Measurements from ENCODE around the gene CD209.

The CD209 gene

DNA sequence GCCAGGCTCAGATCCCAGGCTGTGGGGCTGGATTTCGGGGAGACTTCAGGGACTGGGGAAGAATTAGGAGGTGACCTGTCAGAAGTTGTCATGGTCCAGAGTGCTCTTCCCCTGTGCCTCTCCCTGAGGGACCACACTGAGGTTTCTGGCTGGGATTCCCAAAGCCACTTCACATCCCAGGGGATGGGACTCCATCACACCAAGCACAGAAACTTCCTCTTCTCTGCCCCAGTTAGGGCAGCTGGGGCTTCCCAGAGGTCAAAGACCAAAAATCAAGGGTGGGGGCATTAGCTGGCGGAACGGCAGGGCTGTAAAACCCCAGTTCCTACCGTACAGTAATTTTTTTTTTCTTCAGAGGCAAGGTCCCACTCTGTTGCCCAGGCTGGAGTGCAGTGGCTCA lies 52.8 kb downstream of the CD209 start:
- Histone ChIP-seq H2AFZ (ENCODE audit: low read depth, low read length) (no peak overlapping the region), H3K36me3 (ENCODE audit: insufficient read depth, low read length) (no peaks in the 10 kb centered on the region), H3K4me1 (ENCODE audit: insufficient read depth, low read length) (no peaks in the 10 kb centered on the region), H3K4me3 (ENCODE audit: low read depth in 1 of 2, low read length in 2 of 2) (no peak overlapping the region), H3K79me2 (ENCODE audit: insufficient read depth, low read length) (no peaks in the 10 kb centered on the region), H3K4me2 (ENCODE audit: insufficient read depth, low read length) (no peak overlapping the region), H3K27ac (ENCODE audit: low read length) (no peak overlapping the region), H3K27me3 (ENCODE audit: insufficient read depth, low read length, poor library complexity) (no peaks in the 10 kb centered on the region), H4K20me1 (ENCODE audit: insufficient read depth, low read length) (no peaks in the 10 kb centered on the region), H3K9ac (ENCODE audit: low read depth, low read length) (no peak overlapping the region), H3K9me3 (ENCODE audit: insufficient read depth, low read length, severe bottlenecking) (no peaks in the 10 kb centered on the region)
- ATAC-seq (ENCODE audit: insufficient read depth, low read depth) = no peak
- no peak for DNase-seq
- TF ChIP-seq, protein P1, sequence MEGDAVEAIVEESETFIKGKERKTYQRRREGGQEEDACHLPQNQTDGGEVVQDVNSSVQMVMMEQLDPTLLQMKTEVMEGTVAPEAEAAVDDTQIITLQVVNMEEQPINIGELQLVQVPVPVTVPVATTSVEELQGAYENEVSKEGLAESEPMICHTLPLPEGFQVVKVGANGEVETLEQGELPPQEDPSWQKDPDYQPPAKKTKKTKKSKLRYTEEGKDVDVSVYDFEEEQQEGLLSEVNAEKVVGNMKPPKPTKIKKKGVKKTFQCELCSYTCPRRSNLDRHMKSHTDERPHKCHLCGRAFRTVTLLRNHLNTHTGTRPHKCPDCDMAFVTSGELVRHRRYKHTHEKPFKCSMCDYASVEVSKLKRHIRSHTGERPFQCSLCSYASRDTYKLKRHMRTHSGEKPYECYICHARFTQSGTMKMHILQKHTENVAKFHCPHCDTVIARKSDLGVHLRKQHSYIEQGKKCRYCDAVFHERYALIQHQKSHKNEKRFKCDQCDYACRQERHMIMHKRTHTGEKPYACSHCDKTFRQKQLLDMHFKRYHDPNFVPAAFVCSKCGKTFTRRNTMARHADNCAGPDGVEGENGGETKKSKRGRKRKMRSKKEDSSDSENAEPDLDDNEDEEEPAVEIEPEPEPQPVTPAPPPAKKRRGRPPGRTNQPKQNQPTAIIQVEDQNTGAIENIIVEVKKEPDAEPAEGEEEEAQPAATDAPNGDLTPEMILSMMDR (IDR thresholded peaks at IDR 0.05; ENCODE audit: borderline replicate concordance, extremely low read depth, low read length, poor library complexity, severe bottlenecking) = no peak
- TF ChIP-seq EZH2 (IDR thresholded peaks at IDR 0.05; ENCODE audit: borderline replicate concordance, low read depth, low read length, severe bottlenecking) = no peak

DNA sequence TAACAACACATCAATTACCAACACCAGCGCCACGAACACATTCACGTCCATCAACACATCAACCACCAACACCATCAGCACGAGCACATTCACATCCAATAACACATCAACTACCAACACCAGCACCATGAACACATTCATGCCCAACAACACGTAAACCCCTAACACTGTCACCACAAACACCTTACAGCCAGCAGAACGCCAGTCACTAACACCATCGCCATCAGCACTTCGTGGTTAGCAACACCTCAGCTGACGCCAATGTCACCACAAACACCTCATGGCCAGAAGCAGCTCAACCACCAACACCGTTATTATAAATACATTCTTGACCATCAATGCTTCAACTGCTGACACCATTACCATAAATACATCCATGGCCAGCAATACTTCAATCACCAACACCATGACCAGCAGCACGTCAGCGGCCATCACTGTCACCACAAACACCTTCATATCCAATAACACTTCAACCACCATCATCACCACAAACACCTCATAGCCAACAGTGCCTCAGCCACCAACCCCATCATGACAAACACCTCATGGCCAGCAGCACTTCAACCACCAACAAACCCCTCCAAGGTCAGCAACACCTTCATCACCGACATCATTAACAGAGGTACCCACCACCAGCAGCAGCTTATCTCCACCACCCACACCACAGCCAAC lies 54.8 kb downstream of the CD209 start:
- no peak overlapping the region for H2AFZ ChIP-seq (ENCODE audit: low read depth, low read length)
- no peak overlapping the region for H3K4me2 ChIP-seq (ENCODE audit: insufficient read depth, low read length)
- H4K20me1 ChIP-seq (ENCODE audit: insufficient read depth, low read length) = no peaks in the 10 kb centered on the region
- H3K27ac ChIP-seq (ENCODE audit: low read length) = no peak overlapping the region
- H3K36me3 ChIP-seq (ENCODE audit: insufficient read depth, low read length) = no peaks in the 10 kb centered on the region
- no peak for DNase-seq
- H3K4me1 ChIP-seq (ENCODE audit: insufficient read depth, low read length) = no peaks in the 10 kb centered on the region
- no peaks in the 10 kb centered on the region for H3K79me2 ChIP-seq (ENCODE audit: insufficient read depth, low read length)
- H3K9ac ChIP-seq (ENCODE audit: low read depth, low read length) = no peak overlapping the region
- TF ChIP-seq, protein P1 (IDR thresholded peaks at IDR 0.05; ENCODE audit: borderline replicate concordance, extremely low read depth, low read length, poor library complexity, severe bottlenecking) = no peak
- no peak for TF ChIP-seq EZH2 (IDR thresholded peaks at IDR 0.05; ENCODE audit: borderline replicate concordance, low read depth, low read length, severe bottlenecking)
- H3K9me3 ChIP-seq (ENCODE audit: insufficient read depth, low read length, severe bottlenecking) = no peaks in the 10 kb centered on the region
- H3K27me3 ChIP-seq (ENCODE audit: insufficient read depth, low read length, poor library complexity) = no peaks in the 10 kb centered on the region
- ATAC-seq (ENCODE audit: insufficient read depth, low read depth) = no peak
- H3K4me3 ChIP-seq (ENCODE audit: low read depth in 1 of 2, low read length in 2 of 2) = no peak overlapping the region

DNA sequence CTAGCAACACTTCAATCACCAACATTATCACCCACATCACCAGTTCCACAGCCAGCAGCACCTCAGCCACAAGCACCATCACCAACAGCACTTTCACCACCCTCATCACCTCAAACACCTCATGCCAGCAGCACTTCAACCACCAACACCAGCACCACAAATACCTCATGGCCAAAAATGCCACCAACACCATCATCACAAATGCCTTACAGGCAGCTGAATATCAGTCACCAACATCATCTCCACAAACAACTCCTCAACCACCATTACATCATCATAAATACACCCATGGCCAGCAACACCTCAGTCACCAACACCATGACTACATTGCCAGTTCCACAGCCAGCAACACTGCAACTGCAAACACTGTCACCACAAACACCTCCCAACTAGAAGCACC lies 55.8 kb downstream of the CD209 start:
- DNase-seq (no peak), ATAC-seq (ENCODE audit: insufficient read depth, low read depth) (no peak)
- no peak for TF ChIP-seq EZH2 (IDR thresholded peaks at IDR 0.05; ENCODE audit: borderline replicate concordance, low read depth, low read length, severe bottlenecking)
- TF ChIP-seq, protein P1 (IDR thresholded peaks at IDR 0.05; ENCODE audit: borderline replicate concordance, extremely low read depth, low read length, poor library complexity, severe bottlenecking) = no peak
- H3K27ac ChIP-seq (ENCODE audit: low read length) = no peak overlapping the region
- H3K9me3 ChIP-seq (ENCODE audit: insufficient read depth, low read length, severe bottlenecking) = no peaks in the 10 kb centered on the region
- H4K20me1 ChIP-seq (ENCODE audit: insufficient read depth, low read length) = no peaks in the 10 kb centered on the region
- H3K9ac ChIP-seq (ENCODE audit: low read depth, low read length) = no peak overlapping the region
- no peaks in the 10 kb centered on the region for H3K36me3 ChIP-seq (ENCODE audit: insufficient read depth, low read length)
- H2AFZ ChIP-seq (ENCODE audit: low read depth, low read length) = no peak overlapping the region
- H3K4me2 ChIP-seq (ENCODE audit: insufficient read depth, low read length) = no peak overlapping the region
- no peaks in the 10 kb centered on the region for H3K79me2 ChIP-seq (ENCODE audit: insufficient read depth, low read length)
- H3K4me3 ChIP-seq (ENCODE audit: low read depth in 1 of 2, low read length in 2 of 2) = no peak overlapping the region
- no peaks in the 10 kb centered on the region for H3K27me3 ChIP-seq (ENCODE audit: insufficient read depth, low read length, poor library complexity)
- H3K4me1 ChIP-seq (ENCODE audit: insufficient read depth, low read length) = no peaks in the 10 kb centered on the region
